SK-N-MC (cell line): Measurements from ENCODE around the gene PAK1IP1.
"Not testable (repeated sequence)": the region's sequence is repeated elsewhere in the genome, so short reads cannot be mapped to it uniquely, and the experiment has no call there.

Experiments
- EZH2 ChIP-seq: fragments of 200-600 bp; sonication (generic); IDR thresholded peaks from one replicate; pipeline ENCODE4 v1.6.1; 2017; ENCODE audit warnings: antibody characterized with exemption
- FOXP2 ChIP-seq: optimal IDR thresholded peaks from 2 replicates; pipeline ENCODE3; 2011; ENCODE audit warnings: mild to moderate bottlenecking, moderate library complexity; ENCODE audit not compliant: insufficient read depth; ENCODE audit errors: extremely low read length, control extremely low read depth
- POLR2AphosphoS5 ChIP-seq: IDR thresholded peaks from 2 replicates; pipeline ENCODE4 v1.6.1; 2012; ENCODE audit warnings: mild to moderate bottlenecking, low read depth, low read length, borderline replicate concordance

- TF ChIP-seq EZH2, POLR2AphosphoS5, FOXP2: not testable (repeated sequence)
Measured at GRCh38 chr6:10720960-10721849, 26.4 kb downstream of the PAK1IP1 start.
